HG03139 (cell line): ENCODE results near the gene DHRS7B.
"Not testable (repeated sequence)": the region's sequence is repeated elsewhere in the genome, so short reads cannot be mapped to it uniquely, and the experiment has no call there.

Source experiments
- ATAC-seq: cut with Tn5 transposase; IDR thresholded peaks from one replicate; pipeline ENCODE4 v1.9.1; 2021; ENCODE audit not compliant: unreplicated experiment

The DHRS7B gene

DNA sequence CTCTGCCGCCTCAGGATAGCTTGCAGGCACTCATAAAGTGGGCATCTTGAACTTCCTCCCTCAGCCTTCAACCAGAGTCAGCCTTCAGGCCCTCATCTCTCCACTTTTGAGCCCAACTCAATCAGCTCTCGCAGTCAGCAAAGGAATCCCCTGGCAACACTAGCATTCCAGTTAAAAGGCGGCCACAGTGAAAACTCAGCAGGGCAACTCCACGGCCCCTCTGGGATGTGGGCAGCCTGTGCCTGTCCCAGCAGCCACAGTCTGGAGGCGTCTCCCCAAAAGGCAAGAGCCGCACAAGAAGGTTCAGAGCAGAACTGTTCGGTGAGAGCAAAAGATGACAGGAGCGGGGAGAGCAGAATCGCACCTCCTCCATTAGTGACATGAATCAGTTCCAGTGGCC is 78.2 kb downstream of the DHRS7B start:
- no peak for ATAC-seq

DNA sequence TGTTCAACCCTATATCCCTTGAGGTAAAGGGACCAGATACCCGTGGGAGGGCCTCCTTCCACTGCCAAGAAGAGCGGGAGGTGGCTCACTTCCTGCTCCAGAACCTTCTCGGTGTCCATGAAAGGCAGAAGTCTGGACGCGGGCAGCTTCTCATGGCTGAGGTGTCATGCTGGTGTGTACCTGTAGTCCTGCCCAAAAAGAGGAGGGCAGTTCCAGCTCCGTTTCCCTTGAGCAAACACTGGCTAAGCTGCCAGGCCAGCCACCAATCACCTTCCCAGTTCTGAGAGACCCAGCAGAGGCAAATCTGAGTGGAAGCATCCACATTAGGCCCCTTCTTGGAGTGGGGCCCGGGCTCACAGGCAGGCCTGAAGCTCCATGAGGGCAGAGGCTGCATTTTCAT is 81.6 kb downstream of the DHRS7B start:
- no peak for ATAC-seq

DNA sequence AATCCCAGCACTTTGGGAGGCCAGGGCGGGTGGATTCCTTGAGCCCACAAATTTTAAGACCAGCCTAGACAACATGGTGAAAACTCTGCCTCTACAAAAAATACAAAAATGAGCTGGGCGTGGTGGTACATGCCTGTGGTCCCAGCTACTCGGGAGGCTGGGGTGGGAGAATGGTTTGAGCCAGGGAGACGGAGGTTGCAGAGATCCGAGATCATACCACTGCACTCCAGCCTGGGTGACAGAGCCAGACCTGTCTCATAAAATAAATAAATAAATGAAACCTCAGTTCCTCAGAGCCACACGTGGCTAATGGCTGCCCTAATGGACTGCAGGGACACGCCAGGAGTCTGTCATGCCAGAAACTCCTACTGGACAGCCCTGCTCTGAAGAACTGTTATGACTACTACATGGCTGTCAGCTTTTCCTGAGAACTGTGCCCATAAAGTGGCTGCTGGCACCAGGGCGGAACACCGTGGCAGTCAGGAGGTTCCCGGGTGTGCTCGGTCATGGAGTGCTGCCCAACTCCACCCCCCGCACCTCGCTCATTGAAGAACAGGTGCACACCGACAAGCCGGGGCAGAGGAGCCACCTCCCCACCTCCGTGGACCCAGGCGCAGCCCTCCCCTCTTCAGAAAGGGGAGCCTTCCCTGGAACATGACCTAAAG is 82.9 kb downstream of the DHRS7B start:
- ATAC-seq = no peak

DNA sequence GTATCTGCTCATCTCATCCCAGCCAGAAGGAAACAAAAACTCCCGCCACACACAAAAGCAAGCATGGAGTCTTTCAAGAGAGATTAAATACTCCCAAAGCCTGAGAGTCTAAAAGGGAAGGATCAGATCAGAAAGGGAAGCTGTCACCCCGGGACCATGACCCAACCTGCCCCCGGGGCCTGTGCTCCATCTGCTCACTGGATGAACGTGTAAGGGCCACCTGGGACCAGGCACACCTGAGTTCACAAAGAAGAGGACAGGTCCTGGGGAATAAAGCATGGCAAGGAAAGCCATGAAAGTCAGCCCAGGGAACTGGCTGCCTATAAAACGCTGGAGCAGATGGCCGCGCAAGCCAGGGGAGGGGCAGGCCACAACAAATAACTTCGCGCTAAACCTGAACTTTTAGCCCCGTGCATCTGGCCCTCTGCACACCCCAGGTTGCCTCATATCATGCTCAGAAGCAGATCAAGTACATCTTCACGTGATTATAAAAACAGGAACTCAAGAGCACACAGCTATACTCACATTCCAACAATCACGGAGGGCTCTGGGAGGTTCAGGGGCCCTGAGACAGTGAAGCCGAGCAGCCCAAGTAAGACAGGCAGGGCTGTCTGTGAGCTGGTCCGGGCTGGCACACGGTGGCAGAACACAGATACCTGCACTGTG is 83.8 kb downstream of the DHRS7B start:
- no peak for ATAC-seq

GRCh38 chr17:21211825-21212479 is 85.2 kb downstream of the DHRS7B start:
- ATAC-seq = no peak

DNA sequence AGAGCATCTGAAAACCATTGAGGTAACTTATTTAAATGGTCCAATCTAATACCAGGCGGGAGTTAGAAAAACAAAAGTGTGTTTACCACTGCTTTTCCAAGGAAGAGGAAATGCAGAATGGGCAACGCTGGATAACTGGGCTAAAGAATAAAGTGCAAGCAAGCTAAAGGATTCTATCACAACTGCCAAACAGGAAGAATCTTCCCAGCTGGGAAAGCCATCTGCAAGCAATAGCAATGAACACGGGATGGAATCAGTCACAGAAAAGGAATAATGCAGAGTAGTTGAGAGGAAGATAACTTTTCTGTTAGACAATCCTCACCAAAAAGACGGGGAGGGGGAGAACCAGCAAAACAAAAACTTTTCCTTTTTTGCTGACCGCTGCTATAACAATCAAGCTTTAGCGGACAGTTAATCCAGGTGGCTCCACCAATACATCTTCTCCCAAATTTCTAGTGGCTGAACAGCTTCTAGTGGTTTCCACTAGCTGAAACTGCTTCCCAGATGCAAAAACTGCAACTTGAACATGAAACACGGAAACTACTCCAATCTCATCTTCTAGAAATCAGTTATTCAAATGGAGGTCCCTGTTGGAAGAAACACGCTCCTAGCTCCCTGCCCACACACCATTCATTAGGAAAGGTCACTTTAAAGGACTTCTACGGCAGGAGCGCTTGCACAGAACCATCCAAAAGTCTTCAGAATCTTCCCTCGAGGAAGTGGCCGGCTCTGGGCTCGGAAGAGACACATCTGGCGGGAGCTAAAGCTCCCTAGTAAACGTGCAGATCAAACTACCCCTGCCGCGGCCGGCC is 86.3 kb downstream of the DHRS7B start:
- ATAC-seq = no peak

DNA sequence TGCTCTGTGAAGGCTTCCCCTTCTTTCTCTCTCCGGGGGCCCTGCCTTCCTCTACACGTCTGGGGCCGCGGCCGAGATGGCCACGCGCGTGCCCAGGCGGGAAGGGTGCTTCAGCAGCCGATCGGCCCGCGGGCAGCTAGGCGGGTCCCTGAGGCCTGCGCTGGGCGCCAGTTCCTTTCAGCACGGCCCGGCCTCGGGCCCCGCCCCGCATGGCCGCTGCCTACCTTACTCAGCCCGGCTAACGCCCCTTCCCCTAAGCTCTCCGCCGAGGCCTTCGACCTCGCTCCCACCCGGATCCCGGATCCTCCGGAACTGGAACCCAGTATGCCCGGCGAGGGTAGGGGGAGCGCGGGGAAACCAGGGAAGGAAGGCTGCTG is 86.9 kb downstream of the DHRS7B start:
- peak; percentile 13 for ATAC-seq

DNA sequence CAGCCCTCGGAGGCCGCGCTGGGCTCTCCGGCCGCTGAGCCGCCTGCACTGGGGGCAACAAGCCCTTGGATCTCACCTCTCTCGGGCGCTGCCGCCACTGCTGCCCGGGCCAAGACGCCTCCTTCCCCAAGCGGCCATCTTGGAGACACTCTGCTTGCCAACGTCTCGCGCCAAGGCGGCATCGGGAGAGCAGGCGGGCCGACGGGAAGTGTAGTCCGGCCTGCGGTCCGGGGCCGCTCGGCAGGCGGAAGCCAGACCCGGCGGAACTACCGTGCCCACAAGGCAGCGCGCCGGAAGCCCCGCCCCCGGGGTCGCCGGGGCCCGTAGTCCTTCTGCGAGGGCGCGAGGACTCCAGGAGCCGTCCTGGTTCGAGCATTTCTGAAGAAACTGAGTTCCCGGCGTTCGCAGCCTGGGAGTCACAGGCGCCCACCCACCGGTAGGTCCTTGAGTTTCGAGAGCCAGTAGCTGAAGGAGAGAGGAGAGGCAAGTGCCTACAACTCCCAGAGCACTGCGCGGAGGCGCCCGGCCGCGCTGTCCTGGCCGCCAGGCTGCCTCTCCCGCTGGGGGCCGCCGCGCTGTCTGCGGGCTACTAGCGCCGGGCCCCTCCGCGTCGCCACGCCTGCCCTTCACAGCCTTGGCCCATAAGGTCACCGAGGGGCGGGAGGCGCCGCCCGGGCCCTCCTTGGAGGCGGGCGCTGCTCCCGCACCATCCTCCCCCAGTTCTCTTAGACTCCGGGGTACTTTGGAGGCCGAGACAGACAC is 87.4 kb downstream of the DHRS7B start, which contains the start of gene TMEM11:
Gene TMEM11, minus strand, starts transcription at position 147 of the 762 bp plus-strand sequence. Its CDS starts 9 bp downstream, at position 138.
- ATAC-seq = peak; percentile 87

GRCh38 chr17:21214777-21215541 is 88.2 kb downstream of the DHRS7B start:
- no peak for ATAC-seq

DNA sequence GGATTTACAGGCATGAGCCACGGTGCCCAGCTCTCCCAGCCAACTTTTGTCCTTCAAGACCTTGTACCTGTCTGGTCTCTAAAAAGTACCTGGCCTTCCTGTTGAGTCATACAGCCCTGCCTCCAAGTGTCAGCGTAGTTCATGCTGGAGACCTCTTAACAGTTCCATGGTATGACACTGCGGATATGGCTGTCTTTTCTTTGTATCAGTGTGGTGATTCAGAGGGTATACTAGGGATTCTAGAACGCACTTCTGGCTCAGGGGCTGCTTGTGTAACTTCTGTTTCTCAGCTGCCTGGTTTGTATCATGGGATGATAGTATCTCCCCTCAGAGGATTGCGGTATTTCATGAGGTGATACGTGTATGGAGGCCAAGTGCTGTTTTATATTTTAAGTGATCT is 89.2 kb downstream of the DHRS7B start:
- ATAC-seq = no peak

DNA sequence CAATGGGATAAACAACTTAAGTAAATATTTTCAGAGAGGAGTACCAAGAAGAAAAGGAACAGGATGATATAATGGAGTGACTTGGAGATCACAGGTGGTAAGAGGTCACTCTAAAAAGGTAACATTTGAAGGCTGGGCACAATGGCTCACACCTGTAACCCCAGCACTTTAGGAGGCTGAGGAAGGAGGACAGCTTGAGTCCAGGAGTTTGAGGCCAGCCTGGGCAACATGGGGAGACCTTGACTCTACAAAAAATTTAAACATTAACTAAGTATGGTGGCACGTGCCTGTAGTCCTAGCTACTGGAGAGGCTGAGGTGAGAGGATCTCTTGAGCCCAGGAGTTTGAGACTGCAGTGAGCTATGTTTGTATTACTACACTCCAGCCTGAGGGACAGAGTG is 90.6 kb downstream of the DHRS7B start:
- no peak for ATAC-seq

GRCh38 chr17:21218101-21218500 is 91.3 kb downstream of the DHRS7B start:
- no peak for ATAC-seq

- ATAC-seq = no peak
These were observed 92.1 kb downstream of the DHRS7B start for GRCh38 chr17:21218831-21219380.

- ATAC-seq = no peak
These were observed 96.3 kb downstream of the DHRS7B start for GRCh38 chr17:21223086-21223485.

DNA sequence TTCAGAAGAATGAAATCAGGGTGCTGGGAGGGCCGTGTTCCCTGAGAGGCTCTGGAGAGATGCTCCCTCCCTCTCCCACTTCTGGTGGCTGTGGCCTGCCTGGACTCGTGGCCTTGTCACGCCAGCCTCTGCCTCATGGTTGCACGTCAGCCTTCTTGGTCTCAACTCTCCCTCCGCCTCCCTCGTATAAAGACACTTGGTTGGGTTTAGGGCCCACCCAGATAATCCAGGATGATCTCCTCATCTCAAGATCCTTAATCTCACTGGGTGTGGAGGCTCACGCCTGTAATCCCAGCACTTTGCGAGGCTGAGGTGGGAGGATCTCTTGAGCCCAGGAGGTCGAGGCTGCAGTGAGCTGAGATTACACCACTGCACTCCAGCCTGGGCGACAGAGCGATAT is 100.5 kb downstream of the DHRS7B start:
- ATAC-seq = not testable (repeated sequence)

DNA sequence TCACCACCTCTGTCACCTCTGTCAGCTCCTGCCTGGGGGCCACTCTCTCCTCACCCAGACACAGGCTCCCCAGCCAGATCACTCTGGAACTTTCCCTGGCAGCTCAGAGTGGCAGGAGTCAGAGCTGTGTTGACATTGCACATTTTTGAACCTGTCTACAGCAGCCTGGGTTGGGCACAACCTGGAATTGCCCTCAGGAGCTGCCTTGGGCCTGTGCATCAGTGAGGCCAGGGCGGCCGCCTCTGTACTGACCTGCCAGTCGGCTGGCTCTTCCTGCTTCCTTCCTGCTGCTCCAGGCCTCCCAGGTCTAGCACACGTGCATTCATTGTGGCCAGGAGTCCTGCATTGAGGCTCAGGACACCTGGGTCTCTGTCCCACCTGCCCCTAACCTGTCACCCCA is 101.3 kb downstream of the DHRS7B start:
- ATAC-seq = no peak

- no peak for ATAC-seq
These were observed 102.1 kb downstream of the DHRS7B start for GRCh38 chr17:21228845-21229244.

GRCh38 chr17:21231533-21231932 is 104.8 kb downstream of the DHRS7B start:
- ATAC-seq = no peak

- ATAC-seq = no peak
These were observed 105.4 kb downstream of the DHRS7B start for GRCh38 chr17:21232033-21232749.
